Sigmoid colon (tissue), 7 donors: ENCODE measurements around the gene GRIK4. TPM values are rescaled to one million over a fixed set of nuclear protein-coding genes. Genes with fewer than 3 reads are reported as not detected.

Source experiments
- DNase-seq: peaks from one replicate; pipeline ENCODE4 v3.0.0-alpha.2; 2019
- H3K27ac ChIP-seq, 4 donors: fragments of 200-600 bp; sonication (generic); one replicate each; pipeline ENCODE4 v1.5.1; 2016 to 2019; ENCODE audit warnings: mild to moderate bottlenecking in 1 of 4
- H3K27me3 ChIP-seq, 3 donors: fragments of 200-600 bp; sonication (generic); one replicate each; pipeline ENCODE4 v1.5.1; 2019; ENCODE audit warnings: mild to moderate bottlenecking in 1 of 3
- H3K36me3 ChIP-seq, 4 donors: fragments of 200-600 bp; sonication (generic); one replicate each; pipeline ENCODE4 v1.5.1; 2016 to 2019
- H3K4me1 ChIP-seq, 4 donors: fragments of 200-600 bp; sonication (generic); one replicate each; pipeline ENCODE4 v1.5.1; 2017 to 2019
- H3K4me3 ChIP-seq, 4 donors: fragments of 200-600 bp; sonication (generic); one replicate each; pipeline ENCODE4 v1.5.1; 2017 to 2019; ENCODE audit warnings: mild to moderate bottlenecking in 2 of 4, moderate library complexity in 1 of 4
- H3K9me3 ChIP-seq, 4 donors: fragments of 200-600 bp in 3 of 4; sonication (generic) in 3 of 4; one replicate each; pipeline versions ENCODE4 v1.5.1 to v1.6.1; 2013 to 2019
- EP300 ChIP-seq, 4 donors: sonication (generic); formaldehyde crosslinking; IDR thresholded peaks; one replicate each; pipeline ENCODE4 v1.6.1; 2017; ENCODE audit warnings: antibody characterized with exemption in 4 of 4
- POLR2A ChIP-seq, 2 donors: fragments of 450-650 bp; IDR thresholded peaks; one replicate each; pipeline ENCODE4 v1.6.1; 2016; ENCODE audit warnings: antibody characterized with exemption in 2 of 2, mild to moderate bottlenecking in 2 of 2, moderate library complexity in 2 of 2
- POLR2AphosphoS5 ChIP-seq, 4 donors: sonication (generic); formaldehyde crosslinking; IDR thresholded peaks; one replicate each; pipeline ENCODE4 v1.6.1; 2017; ENCODE audit warnings: antibody characterized with exemption in 4 of 4
- WGBS, 2 donors: extraction: QIAGEN DNeasy Blood & Tissue Kit; methylation state at CpG; one replicate each; pipeline ENCODE4 v1.1.7; 2013; 5-methylcytosine and 5-hydroxymethylcytosine counted together
- intact Hi-C: fragments of 100-400 bp; cut with DNase I; formaldehyde crosslinking; loops from one replicate; pipeline ENCODE4 v1.15.1; 2023
- polyA plus RNA-seq, 3 donors: library from polyadenylated mRNA; stranded (reverse); fragments of 200-250 nt; gene quantifications; one replicate each; pipeline ENCODE4 v1.2.3, GENCODE V29; 2013
- total RNA-seq, 4 donors: library from RNA; depleted of rRNA; stranded (reverse); fragments of >200 nt; gene quantifications; one replicate each; pipeline ENCODE4 v1.1.0, GENCODE V29; 2016
- TF ChIP-seq, protein P1 (sequence below), 4 experiments: fragments of 450-650 bp in 3 of 4; fragments of 200-600 bp in 1 of 4; IDR thresholded peaks; one replicate each; pipeline ENCODE4 v1.5.1; 2016 to 2019; ENCODE audit warnings: antibody characterized with exemption in 4 of 4, mild to moderate bottlenecking in 3 of 4, moderate library complexity in 2 of 4
- donor health status: healthy with polysubstance abuse.
- donor health status: Bipolar disorder and iron deficiency.
- donor health status: healthy.

The GRIK4 gene
- total and polyA plus RNA-seq, 7 donors = 0.10 to 0.36 (median 0.27) TPM; not detected in 4

- no peak for DNase-seq
- Histone ChIP-seq H3K9me3 (no peaks in the 10 kb centered on the region), H3K4me1 (no peaks in the 10 kb centered on the region), H3K27me3 (no peaks in the 10 kb centered on the region), H3K36me3 (no peaks in the 10 kb centered on the region), H3K27ac (no peak overlapping the region), H3K4me3 (no peak overlapping the region)
- intact Hi-C loops = no loop called here
- WGBS, 2 donors = 66 to 67% methylated on average over 26 of the region's 26 CpGs
- no peak for TF ChIP-seq EP300 (IDR thresholded peaks at IDR 0.05)
- TF ChIP-seq POLR2AphosphoS5 (IDR thresholded peaks at IDR 0.05) = no peak
- no peak for TF ChIP-seq POLR2A (IDR thresholded peaks at IDR 0.05)
- TF ChIP-seq, protein P1, sequence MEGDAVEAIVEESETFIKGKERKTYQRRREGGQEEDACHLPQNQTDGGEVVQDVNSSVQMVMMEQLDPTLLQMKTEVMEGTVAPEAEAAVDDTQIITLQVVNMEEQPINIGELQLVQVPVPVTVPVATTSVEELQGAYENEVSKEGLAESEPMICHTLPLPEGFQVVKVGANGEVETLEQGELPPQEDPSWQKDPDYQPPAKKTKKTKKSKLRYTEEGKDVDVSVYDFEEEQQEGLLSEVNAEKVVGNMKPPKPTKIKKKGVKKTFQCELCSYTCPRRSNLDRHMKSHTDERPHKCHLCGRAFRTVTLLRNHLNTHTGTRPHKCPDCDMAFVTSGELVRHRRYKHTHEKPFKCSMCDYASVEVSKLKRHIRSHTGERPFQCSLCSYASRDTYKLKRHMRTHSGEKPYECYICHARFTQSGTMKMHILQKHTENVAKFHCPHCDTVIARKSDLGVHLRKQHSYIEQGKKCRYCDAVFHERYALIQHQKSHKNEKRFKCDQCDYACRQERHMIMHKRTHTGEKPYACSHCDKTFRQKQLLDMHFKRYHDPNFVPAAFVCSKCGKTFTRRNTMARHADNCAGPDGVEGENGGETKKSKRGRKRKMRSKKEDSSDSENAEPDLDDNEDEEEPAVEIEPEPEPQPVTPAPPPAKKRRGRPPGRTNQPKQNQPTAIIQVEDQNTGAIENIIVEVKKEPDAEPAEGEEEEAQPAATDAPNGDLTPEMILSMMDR (IDR thresholded peaks at IDR 0.05) = no peak
Measured at GRCh38 chr11:120597250-120598215, 86.0 kb downstream of the GRIK4 start.

GRCh38 chr11:120598517-120599257, 87.1 kb downstream of the GRIK4 start:
- no peaks in the 10 kb centered on the region for H3K27me3 ChIP-seq
- no peak for DNase-seq
- 58 to 70% methylated on average over 8 of the region's 8 CpGs for WGBS, 2 donors
- H3K4me1 ChIP-seq = no peaks in the 10 kb centered on the region
- H3K36me3 ChIP-seq = no peaks in the 10 kb centered on the region
- no peak for TF ChIP-seq POLR2A (IDR thresholded peaks at IDR 0.05)
- no peak for TF ChIP-seq EP300 (IDR thresholded peaks at IDR 0.05)
- no peak overlapping the region for H3K4me3 ChIP-seq
- intact Hi-C loops = no loop called here
- no peaks in the 10 kb centered on the region for H3K9me3 ChIP-seq
- H3K27ac ChIP-seq = no peak overlapping the region

- no peak for TF ChIP-seq POLR2AphosphoS5 (IDR thresholded peaks at IDR 0.05)
- no peak for TF ChIP-seq EP300 (IDR thresholded peaks at IDR 0.05)
- TF ChIP-seq, protein P1 (IDR thresholded peaks at IDR 0.05) = no peak
- TF ChIP-seq POLR2A (IDR thresholded peaks at IDR 0.05) = no peak
- Histone ChIP-seq H3K4me3 (no peak overlapping the region), H3K4me1 (no peaks in the 10 kb centered on the region), H3K27ac (no peak overlapping the region), H3K9me3 (no peaks in the 10 kb centered on the region), H3K27me3 (no peaks in the 10 kb centered on the region), H3K36me3 (no peaks in the 10 kb centered on the region)
- WGBS, 2 donors = 91% methylated on average over 11 of the region's 11 CpGs
- intact Hi-C loops = no loop called here
- no peak for DNase-seq
Measured at GRCh38 chr11:120599816-120600420, 88.4 kb downstream of the GRIK4 start.

DNA sequence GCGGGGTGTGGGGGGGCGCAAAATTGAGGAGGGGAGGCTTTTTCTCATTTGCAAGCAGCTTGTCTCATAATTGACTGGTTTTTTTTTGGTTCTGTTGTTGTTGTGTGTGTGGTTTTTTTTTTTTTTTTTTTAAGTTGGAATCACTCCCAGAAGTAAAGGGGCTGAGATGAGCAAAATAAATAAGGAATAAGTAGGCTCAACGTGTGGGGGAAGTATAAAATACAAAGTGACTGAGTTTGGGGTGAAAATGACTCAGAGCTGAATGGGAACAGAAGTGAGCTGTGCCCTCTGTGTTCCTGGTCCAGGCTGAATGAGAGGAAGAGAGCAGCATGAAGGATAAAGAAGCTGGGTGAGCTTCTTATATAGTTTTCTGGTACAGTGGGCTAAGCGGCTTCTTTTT, 90.0 kb downstream of the GRIK4 start:
- TF ChIP-seq POLR2A (IDR thresholded peaks at IDR 0.05) (no peak), POLR2AphosphoS5 (IDR thresholded peaks at IDR 0.05) (no peak), EP300 (IDR thresholded peaks at IDR 0.05) (no peak)
- TF ChIP-seq, protein P1 (IDR thresholded peaks at IDR 0.05) = no peak
- no peak overlapping the region for H3K27ac ChIP-seq
- DNase-seq = no peak

DNA sequence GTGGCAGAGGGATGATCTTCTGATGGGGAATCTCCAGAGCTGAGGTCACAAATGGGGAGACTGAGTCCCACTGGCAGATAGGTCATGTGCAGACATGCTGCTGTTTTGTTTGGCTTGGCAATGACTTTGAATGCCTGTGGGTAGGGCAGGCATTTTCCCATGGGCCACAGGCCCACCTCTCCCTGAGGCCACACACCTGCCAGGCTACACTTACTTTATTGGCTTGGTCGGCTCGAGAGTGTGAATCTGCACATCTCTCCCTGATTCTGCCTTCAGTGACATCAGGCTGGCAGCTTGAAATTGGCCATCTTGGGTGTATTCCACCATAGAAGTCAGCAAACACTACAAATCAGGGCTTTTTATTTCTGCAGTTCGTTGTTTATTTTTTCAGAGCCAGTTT, 91.5 kb downstream of the GRIK4 start:
- no peaks in the 10 kb centered on the region for H3K27me3 ChIP-seq
- H3K4me3 ChIP-seq = no peak overlapping the region
- DNase-seq = no peak
- no peaks in the 10 kb centered on the region for H3K36me3 ChIP-seq
- no peaks in the 10 kb centered on the region for H3K4me1 ChIP-seq
- no peaks in the 10 kb centered on the region for H3K9me3 ChIP-seq
- H3K27ac ChIP-seq = no peak overlapping the region
- intact Hi-C loops = no loop called here
- 52 to 74% methylated on average over 3 of the region's 3 CpGs for WGBS, 2 donors
- TF ChIP-seq POLR2AphosphoS5 (IDR thresholded peaks at IDR 0.05) (no peak), POLR2A (IDR thresholded peaks at IDR 0.05) (no peak), EP300 (IDR thresholded peaks at IDR 0.05) (no peak)
- TF ChIP-seq, protein P1 (IDR thresholded peaks at IDR 0.05) = no peak

More for the DNA sequence above, 90.0 kb downstream of the GRIK4 start:
- Histone ChIP-seq H3K9me3 (no peaks in the 10 kb centered on the region), H3K4me1 (no peaks in the 10 kb centered on the region), H3K4me3 (no peak overlapping the region), H3K27me3 (no peaks in the 10 kb centered on the region), H3K36me3 (no peaks in the 10 kb centered on the region)
- WGBS, 2 donors = 64 to 68% methylated on average over 4 of the region's 4 CpGs
- intact Hi-C loops = no loop called here
